Astrocyte (in vitro differentiated cells and primary cell): Measurements from ENCODE around the gene XAF1. TPM values are rescaled to one million over a fixed set of nuclear protein-coding genes. Genes with fewer than 3 reads are reported as not detected.

Experiments
- DNase-seq: peaks from one replicate; pipeline ENCODE4 v3.0.0-alpha.2; 2010; ENCODE audit warnings: low read depth
- FAIRE-seq: peaks from 2 replicates; lab custom pipeline; 2011; peaks lifted over from hg19 to GRCh38; lab: Jason Lieb, UNC
- H2AFZ ChIP-seq: 2 replicates; pipeline ENCODE4 v1.6.0; 2012; ENCODE audit warnings: low read depth, low read length, inconsistent platforms
- H3K27ac ChIP-seq: 2 replicates; pipeline ENCODE4 v1.5.1; 2011; ENCODE audit warnings: low read depth, low read length, inconsistent platforms
- H3K27me3 ChIP-seq: 2 replicates; pipeline ENCODE4 v1.6.0; 2011; ENCODE audit warnings: low read length, inconsistent platforms; ENCODE audit not compliant: insufficient read depth
- H3K36me3 ChIP-seq: 2 replicates; pipeline ENCODE4 v1.5.1; 2011; ENCODE audit warnings: low read length, inconsistent platforms; ENCODE audit not compliant: insufficient read depth
- H3K4me1 ChIP-seq: 2 replicates; pipeline ENCODE4 v1.5.1; 2011; ENCODE audit warnings: low read length, inconsistent platforms; ENCODE audit not compliant: insufficient read depth
- H3K4me2 ChIP-seq: 2 replicates; pipeline ENCODE4 v1.6.0; 2012; ENCODE audit warnings: low read length, inconsistent platforms
- H3K4me3 ChIP-seq: 2 replicates; pipeline ENCODE4 v1.5.1; 2011; ENCODE audit warnings: low read depth, mild to moderate bottlenecking, low read length, inconsistent platforms; ENCODE audit not compliant: insufficient read depth
- H3K79me2 ChIP-seq: 2 replicates; pipeline ENCODE4 v1.6.0; 2012; ENCODE audit warnings: mild to moderate bottlenecking, low read length, inconsistent platforms; ENCODE audit not compliant: insufficient read depth
- H3K9ac ChIP-seq: 2 replicates; pipeline ENCODE4 v1.6.0; 2012; ENCODE audit warnings: mild to moderate bottlenecking, low read length, inconsistent platforms
- H3K9me3 ChIP-seq: 2 replicates; pipeline ENCODE4 v1.5.1; 2012; ENCODE audit warnings: low read depth, mild to moderate bottlenecking, low read length, inconsistent platforms; ENCODE audit not compliant: insufficient read depth
- H4K20me1 ChIP-seq: 2 replicates; pipeline ENCODE4 v1.6.0; 2012; ENCODE audit warnings: low read length, inconsistent platforms; ENCODE audit not compliant: insufficient read depth
- H3K27ac Mint-ChIP-seq: one replicate; pipeline ENCODE4 v1.8.0; 2021; ENCODE audit warnings: mild to moderate bottlenecking, mixed read lengths; ENCODE audit not compliant: unreplicated experiment
- H3K27me3 Mint-ChIP-seq: one replicate; pipeline ENCODE4 v1.8.0; 2021; ENCODE audit warnings: low read depth, mixed read lengths; ENCODE audit not compliant: unreplicated experiment
- H3K36me3 Mint-ChIP-seq: one replicate; pipeline ENCODE4 v1.8.0; 2021; ENCODE audit warnings: low read depth, mixed read lengths; ENCODE audit not compliant: unreplicated experiment
- H3K4me1 Mint-ChIP-seq: one replicate; pipeline ENCODE4 v1.8.0; 2021; ENCODE audit warnings: low read depth, mixed read lengths; ENCODE audit not compliant: unreplicated experiment
- H3K4me3 Mint-ChIP-seq: one replicate; pipeline ENCODE4 v1.8.0; 2021; ENCODE audit warnings: mild to moderate bottlenecking, moderate library complexity, mixed read lengths; ENCODE audit not compliant: unreplicated experiment
- H3K9me3 Mint-ChIP-seq: one replicate; pipeline ENCODE4 v1.8.0; 2021; ENCODE audit warnings: mild to moderate bottlenecking, mixed read lengths; ENCODE audit not compliant: unreplicated experiment
- EZH2 ChIP-seq: IDR thresholded peaks from 2 replicates; pipeline ENCODE4 v1.6.1; 2012; ENCODE audit warnings: mild to moderate bottlenecking, low read length, inconsistent platforms; ENCODE audit not compliant: insufficient read depth
- total RNA-seq: library from RNA; stranded (reverse); gene quantifications from 2 replicates; pipeline ENCODE4 v1.2.1, GENCODE V29; 2021
- TF ChIP-seq, protein P1 (sequence below): IDR thresholded peaks from 2 replicates; pipeline ENCODE4 v1.5.1; 2011; ENCODE audit warnings: low read depth, mild to moderate bottlenecking, inconsistent platforms, low read length, moderate library complexity; ENCODE audit not compliant: insufficient read depth

Gene XAF1
- total RNA-seq, 1 donor from 2014 or later = 50.9 TPM

DNA sequence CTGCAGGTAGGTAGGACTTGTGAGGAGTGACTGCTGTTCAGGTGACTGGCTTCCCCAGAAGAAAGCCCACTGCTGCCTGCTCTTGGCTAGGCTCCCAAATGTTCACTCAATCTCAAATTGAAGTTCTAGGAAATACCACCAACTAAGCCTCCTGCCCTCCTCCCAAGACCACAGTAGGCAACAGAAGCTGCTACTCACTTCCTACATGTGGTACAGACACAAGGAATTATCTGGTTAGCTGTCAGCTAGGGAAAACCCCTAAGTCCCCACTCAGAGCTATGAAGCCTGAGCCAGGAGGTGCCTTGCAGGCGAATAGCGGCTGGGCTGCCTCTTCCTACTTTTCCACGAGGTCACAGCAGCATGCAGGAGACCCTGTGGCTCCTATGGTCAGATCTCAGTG lies 25.0 kb downstream of the XAF1 start:
- peaks cover 2% of the 10 kb centered on the region for H3K4me1 Mint-ChIP-seq
- Histone ChIP-seq H4K20me1 (no peaks in the 10 kb centered on the region), H3K27me3 (peaks cover 9% of the 10 kb centered on the region), H3K4me3 (no peak overlapping the region), H3K27ac (no peak overlapping the region), H3K36me3 (no peaks in the 10 kb centered on the region), H3K9ac (no peak overlapping the region), H3K4me2 (no peak overlapping the region), H2AFZ (no peak overlapping the region), H3K79me2 (no peaks in the 10 kb centered on the region), H3K9me3 (no peaks in the 10 kb centered on the region), H3K4me1 (no peaks in the 10 kb centered on the region)
- TF ChIP-seq, protein P1, sequence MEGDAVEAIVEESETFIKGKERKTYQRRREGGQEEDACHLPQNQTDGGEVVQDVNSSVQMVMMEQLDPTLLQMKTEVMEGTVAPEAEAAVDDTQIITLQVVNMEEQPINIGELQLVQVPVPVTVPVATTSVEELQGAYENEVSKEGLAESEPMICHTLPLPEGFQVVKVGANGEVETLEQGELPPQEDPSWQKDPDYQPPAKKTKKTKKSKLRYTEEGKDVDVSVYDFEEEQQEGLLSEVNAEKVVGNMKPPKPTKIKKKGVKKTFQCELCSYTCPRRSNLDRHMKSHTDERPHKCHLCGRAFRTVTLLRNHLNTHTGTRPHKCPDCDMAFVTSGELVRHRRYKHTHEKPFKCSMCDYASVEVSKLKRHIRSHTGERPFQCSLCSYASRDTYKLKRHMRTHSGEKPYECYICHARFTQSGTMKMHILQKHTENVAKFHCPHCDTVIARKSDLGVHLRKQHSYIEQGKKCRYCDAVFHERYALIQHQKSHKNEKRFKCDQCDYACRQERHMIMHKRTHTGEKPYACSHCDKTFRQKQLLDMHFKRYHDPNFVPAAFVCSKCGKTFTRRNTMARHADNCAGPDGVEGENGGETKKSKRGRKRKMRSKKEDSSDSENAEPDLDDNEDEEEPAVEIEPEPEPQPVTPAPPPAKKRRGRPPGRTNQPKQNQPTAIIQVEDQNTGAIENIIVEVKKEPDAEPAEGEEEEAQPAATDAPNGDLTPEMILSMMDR = no peak
- no peak for TF ChIP-seq EZH2
- peaks cover 39% of the 10 kb centered on the region for H3K9me3 Mint-ChIP-seq
- H3K36me3 Mint-ChIP-seq = peaks cover 29% of the 10 kb centered on the region
- peaks cover 47% of the 10 kb centered on the region for H3K27me3 Mint-ChIP-seq
- FAIRE-seq (no peak), DNase-seq (no peak)
- H3K4me3 Mint-ChIP-seq = no peak overlapping the region
- H3K27ac Mint-ChIP-seq = no peak overlapping the region

DNA sequence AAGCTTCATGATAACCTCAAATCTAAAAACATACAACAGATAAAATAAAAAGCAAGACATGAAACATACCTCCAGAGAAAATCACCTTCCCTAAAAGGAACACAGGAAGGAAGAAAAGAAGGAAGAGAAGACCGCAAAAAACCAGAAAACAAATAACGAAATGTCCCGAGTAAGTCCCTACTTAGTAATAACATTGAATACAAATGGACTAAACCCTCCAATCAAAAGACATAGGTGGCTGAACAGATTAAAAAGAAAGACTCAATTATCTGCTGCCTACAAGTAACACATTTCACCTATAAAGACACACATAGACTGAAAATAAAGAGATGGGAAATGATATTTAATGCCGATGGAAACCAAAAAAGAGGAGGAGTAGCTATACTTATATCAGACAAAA lies 26.4 kb downstream of the XAF1 start:
- H3K9me3 Mint-ChIP-seq = peaks cover 32% of the 10 kb centered on the region

DNA sequence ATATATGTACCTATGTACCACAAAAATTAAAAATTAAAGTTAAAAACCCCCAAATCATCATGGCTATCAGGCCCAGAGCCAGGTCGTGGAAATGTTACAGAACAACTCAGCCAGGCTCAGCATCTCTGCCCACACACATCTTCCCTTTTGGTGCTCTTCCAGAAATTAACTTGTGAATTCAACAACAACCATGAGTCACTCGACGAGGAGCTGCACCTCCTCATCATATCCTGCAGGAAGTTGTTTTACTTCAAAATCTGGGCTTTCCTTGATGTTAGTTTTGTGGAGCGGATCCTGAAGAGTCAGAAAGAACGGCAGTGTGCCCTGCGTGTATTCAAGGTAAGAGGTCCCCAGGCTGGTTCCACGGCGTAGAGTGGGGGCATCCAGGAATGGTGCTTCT lies 30.8 kb downstream of the XAF1 start:
- Histone ChIP-seq H3K27ac (peak overlapping the region; percentile 16), H4K20me1 (no peaks in the 10 kb centered on the region), H3K9me3 (no peaks in the 10 kb centered on the region), H3K9ac (peak overlapping the region; percentile 21), H3K4me3 (no peak overlapping the region), H3K27me3 (no peaks in the 10 kb centered on the region), H2AFZ (peak overlapping the region; percentile 70), H3K36me3 (no peaks in the 10 kb centered on the region), H3K79me2 (no peaks in the 10 kb centered on the region), H3K4me1 (no peaks in the 10 kb centered on the region), H3K4me2 (peak overlapping the region; percentile 76)
- peaks cover 6% of the 10 kb centered on the region for H3K4me1 Mint-ChIP-seq
- TF ChIP-seq EZH2 = no peak
- TF ChIP-seq, protein P1 = no peak
- FAIRE-seq (peak; percentile 73), DNase-seq (peak; percentile 74)
- H3K36me3 Mint-ChIP-seq = no peaks in the 10 kb centered on the region
- H3K9me3 Mint-ChIP-seq = peaks cover 11% of the 10 kb centered on the region
- H3K27ac Mint-ChIP-seq = no peak overlapping the region
- peaks cover 36% of the 10 kb centered on the region for H3K27me3 Mint-ChIP-seq
- H3K4me3 Mint-ChIP-seq = no peak overlapping the region

More for the DNA sequence above, 26.4 kb downstream of the XAF1 start:
- no peaks in the 10 kb centered on the region for H3K9me3 ChIP-seq
- DNase-seq (no peak), FAIRE-seq (no peak)
- no peak overlapping the region for H3K4me3 ChIP-seq
- Mint-ChIP-seq H3K36me3 (peaks cover 25% of the 10 kb centered on the region), H3K27ac (no peak overlapping the region), H3K4me1 (peaks cover 9% of the 10 kb centered on the region), H3K4me3 (no peak overlapping the region), H3K27me3 (peaks cover 39% of the 10 kb centered on the region)
- TF ChIP-seq, protein P1 = no peak
- TF ChIP-seq EZH2 = no peak
- no peaks in the 10 kb centered on the region for H3K79me2 ChIP-seq
- no peaks in the 10 kb centered on the region for H4K20me1 ChIP-seq
- H3K27ac ChIP-seq = no peak overlapping the region
- H3K27me3 ChIP-seq = peaks cover 2% of the 10 kb centered on the region
- no peaks in the 10 kb centered on the region for H3K36me3 ChIP-seq
- no peaks in the 10 kb centered on the region for H3K4me1 ChIP-seq
- H3K4me2 ChIP-seq = no peak overlapping the region
- no peak overlapping the region for H3K9ac ChIP-seq
- H2AFZ ChIP-seq = no peak overlapping the region
